Common myeloid progenitor, CD34-positive (primary cell): ENCODE measurements around the gene CRYL1.

Source experiments
- CTCF ChIA-PET: fragments of 350-600 bp; sonication (Branson Sonifier 250); formaldehyde crosslinking; loops from one replicate; lab custom pipeline; 2021; ENCODE audit warnings: antibody characterized with exemption; lab: Charles Lee
- POLR2A ChIA-PET: fragments of 350-600 bp; sonication (Branson Sonifier 250); formaldehyde crosslinking; loops from one replicate; lab custom pipeline; 2021; ENCODE audit warnings: antibody characterized with exemption; lab: Charles Lee
- DNase-seq, 3 donors: peaks; one replicate each; pipeline versions ENCODE4 v3.0.0 to v3.0.0-alpha.2; 2013
- H3K27ac ChIP-seq, 2 experiments: 1 replicate in 1 of 2; 2 replicates in 1 of 2; pipeline ENCODE4 v1.7.0; 2013; ENCODE audit warnings: inconsistent platforms in 2 of 2, low read length in 2 of 2, mild to moderate bottlenecking in 2 of 2, low read depth in 1 of 2, moderate library complexity in 1 of 2; ENCODE audit not compliant: severe bottlenecking in 2 of 2, insufficient read depth in 1 of 2, poor library complexity in 1 of 2
- H3K27me3 ChIP-seq, 5 experiments: replicated peaks in 2 of 5; 1 replicate in 3 of 5; 2 replicates in 2 of 5; pipeline versions ENCODE4 v1.6.1 to v1.7.0; 2013; ENCODE audit warnings: low read length in 4 of 5, mild to moderate bottlenecking in 2 of 5, moderate library complexity in 2 of 5, inconsistent platforms in 1 of 5; ENCODE audit not compliant: insufficient read depth in 5 of 5, control insufficient read depth in 4 of 5
- H3K36me3 ChIP-seq, 4 experiments: 1 replicate in 2 of 4; 2 replicates in 2 of 4; pipeline versions ENCODE4 v1.6.1 to v1.7.0; 2013; ENCODE audit warnings: low read length in 3 of 4, control low read depth in 1 of 4, mild to moderate bottlenecking in 1 of 4; ENCODE audit not compliant: control insufficient read depth in 4 of 4, insufficient read depth in 4 of 4
- H3K4me1 ChIP-seq, 4 experiments: 1 replicate in 3 of 4; 2 replicates in 1 of 4; pipeline versions ENCODE4 v1.6.1 to v1.7.1; 2013; ENCODE audit warnings: low read length in 3 of 4, mild to moderate bottlenecking in 3 of 4, control low read depth in 1 of 4, inconsistent platforms in 1 of 4, moderate library complexity in 1 of 4; ENCODE audit not compliant: control insufficient read depth in 4 of 4, insufficient read depth in 4 of 4; ENCODE audit errors: control extremely low read depth in 1 of 4
- H3K4me3 ChIP-seq, 7 experiments: 1 replicate in 4 of 7; 2 replicates in 3 of 7; pipeline versions ENCODE4 v1.5.1 to v1.7.0; 2013; ENCODE audit warnings: mild to moderate bottlenecking in 7 of 7, low read length in 6 of 7, moderate library complexity in 6 of 7, inconsistent platforms in 2 of 7, low read depth in 2 of 7, control low read depth in 1 of 7; ENCODE audit not compliant: insufficient read depth in 4 of 7, control insufficient read depth in 1 of 7; ENCODE audit errors: extremely low read depth in 1 of 7
- H3K9me3 ChIP-seq, 5 experiments: 1 replicate in 4 of 5; 2 replicates in 1 of 5; pipeline versions ENCODE4 v1.6.1 to v1.7.1; 2013; ENCODE audit warnings: low read length in 4 of 5, mild to moderate bottlenecking in 2 of 5, inconsistent platforms in 1 of 5, low read depth in 1 of 5, moderate library complexity in 1 of 5; ENCODE audit not compliant: control insufficient read depth in 4 of 5, insufficient read depth in 2 of 5; ENCODE audit errors: control extremely low read depth in 1 of 5
- WGBS: methylation state at CpG from one replicate; pipeline ENCODE4 v1.1.5; 2013; ENCODE audit not compliant: insufficient coverage; 5-methylcytosine and 5-hydroxymethylcytosine counted together

The CRYL1 gene

DNA sequence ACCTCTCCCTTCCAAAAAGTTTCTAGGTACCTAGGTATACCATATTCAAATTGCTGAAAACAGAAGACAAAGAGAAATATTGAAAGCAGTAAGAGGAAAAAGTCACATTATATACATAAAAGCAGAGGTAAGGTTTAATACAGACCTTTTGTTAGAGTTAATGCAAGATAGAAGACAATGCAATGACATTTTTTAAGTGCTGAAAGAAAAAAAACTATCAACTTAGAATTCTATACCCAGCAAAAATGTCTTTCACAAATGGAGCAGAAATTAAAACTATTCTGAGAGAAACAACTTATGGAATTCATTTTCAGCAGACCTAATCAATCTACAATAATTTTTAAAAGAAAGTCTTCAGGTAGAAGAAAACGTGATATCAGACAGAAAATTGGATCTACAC, 77.2 kb downstream of the CRYL1 start:
- CTCF ChIA-PET: interaction anchor here (0.7 kb wide), 1 partner anchor 14 kb away, joined by 3 read pairs; no protein-coding TSS in a partner anchor
- 100% methylated on average over 1 of the region's 1 CpG for WGBS

DNA sequence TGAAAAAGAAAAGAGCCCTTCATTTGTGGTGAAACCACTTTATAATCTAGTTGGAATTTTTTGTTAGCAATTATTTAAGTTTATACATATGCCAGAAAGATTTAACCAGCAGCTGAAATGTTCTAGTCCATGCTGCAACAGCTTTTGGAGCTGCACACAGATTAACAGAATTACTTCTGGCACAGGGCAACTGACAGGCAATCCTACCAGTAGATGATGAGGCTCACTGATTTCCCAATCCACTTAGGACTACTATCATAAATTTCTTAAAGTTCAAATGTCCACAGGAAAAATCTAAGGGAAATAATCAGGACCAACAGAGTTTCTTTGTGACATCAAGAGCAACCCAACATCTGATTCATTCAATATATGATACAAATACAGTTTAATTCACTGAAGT, 78.8 kb downstream of the CRYL1 start:
- peaks cover 0 to 6% (median under 1%) of the 10 kb centered on the region in 4 experiments for H3K36me3 ChIP-seq
- H3K4me3 ChIP-seq: no peak overlapping the region
- POLR2A ChIA-PET: no interaction called here
- no peak for DNase-seq
- CTCF ChIA-PET: no interaction called here
- H3K27me3 ChIP-seq: no peaks in the 10 kb centered on the region
- no peaks in the 10 kb centered on the region for H3K4me1 ChIP-seq
- peaks cover 7 to 40% (median 13%) of the 10 kb centered on the region in 5 experiments for H3K9me3 ChIP-seq
- no peak overlapping the region for H3K27ac ChIP-seq

More for the DNA sequence above, 77.2 kb downstream of the CRYL1 start:
- Histone ChIP-seq H3K4me1 (no peaks in the 10 kb centered on the region), H3K4me3 (no peak overlapping the region), H3K27me3 (no peaks in the 10 kb centered on the region), H3K27ac (no peak overlapping the region), H3K36me3 (peaks cover 0 to 6% (median under 1%) of the 10 kb centered on the region in 4 experiments), H3K9me3 (peaks cover 7 to 44% (median 15%) of the 10 kb centered on the region in 5 experiments)
- POLR2A ChIA-PET: no interaction called here
- DNase-seq: peak in 1 of 3 donors; percentile 17

DNA sequence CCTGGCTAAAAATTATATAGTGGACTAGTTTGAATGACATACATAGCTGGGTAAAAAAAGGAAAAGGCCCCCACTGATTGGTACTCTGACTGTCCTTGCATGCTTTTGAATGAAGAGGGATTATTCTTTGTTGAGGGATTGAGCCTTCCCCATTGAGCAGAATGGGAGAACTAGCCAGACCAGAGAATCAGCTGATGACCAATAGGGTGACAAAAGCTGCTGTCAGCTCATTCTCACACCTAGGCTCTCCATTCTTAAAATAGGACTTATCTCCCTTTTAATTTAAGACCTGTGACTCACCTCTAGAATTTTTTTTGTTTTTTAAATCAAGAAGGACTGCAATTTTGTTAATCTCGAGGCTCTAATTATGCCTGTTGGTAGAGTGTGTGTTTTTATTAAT, 79.3 kb downstream of the CRYL1 start:
- DNase-seq: no peak
- Histone ChIP-seq H3K27me3 (no peaks in the 10 kb centered on the region), H3K4me1 (no peaks in the 10 kb centered on the region), H3K36me3 (peaks cover 0 to 6% (median under 1%) of the 10 kb centered on the region in 4 experiments), H3K4me3 (no peak overlapping the region), H3K9me3 (peaks cover 7 to 40% (median 13%) of the 10 kb centered on the region in 5 experiments), H3K27ac (no peak overlapping the region)
- ChIA-PET POLR2A (no interaction called here), CTCF (interaction anchor here (1.5 kb wide), 1 partner anchor 46 kb away, joined by 3 read pairs; no protein-coding TSS in a partner anchor)
- no CpG with 5 or more reads among the region's 1 CpG for whole genome bisulfite sequencing

DNA sequence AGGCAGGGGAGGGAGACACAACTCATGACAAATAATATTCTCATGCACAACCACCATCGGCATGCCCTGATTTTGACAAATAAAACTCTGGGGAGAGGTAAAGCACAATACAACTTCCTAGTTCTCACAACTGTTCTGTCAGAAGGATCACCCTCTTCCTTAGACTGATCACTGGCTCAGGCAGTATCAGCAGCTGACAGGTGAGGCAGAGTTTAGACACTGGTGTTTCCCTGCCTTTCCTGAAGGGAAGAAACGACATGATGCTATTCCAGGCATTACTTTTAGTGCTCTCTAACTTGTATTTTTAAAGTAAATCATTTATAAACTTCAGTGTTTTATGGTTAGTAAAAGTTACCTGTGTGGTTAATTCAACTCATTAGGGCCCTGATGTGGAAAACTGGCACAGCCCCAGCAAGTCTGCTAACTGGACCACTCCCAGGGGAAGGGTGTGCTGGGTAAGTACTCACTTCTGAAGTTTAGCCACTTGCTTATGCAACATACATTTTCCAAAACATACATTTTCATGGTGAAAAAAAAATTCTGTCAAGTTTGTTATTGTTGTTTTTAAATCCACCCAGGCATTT, 82.8 kb downstream of the CRYL1 start:
- CTCF ChIA-PET: no interaction called here
- no CpG with 5 or more reads among the region's 2 CpGs for WGBS
- DNase-seq: no peak

DNA sequence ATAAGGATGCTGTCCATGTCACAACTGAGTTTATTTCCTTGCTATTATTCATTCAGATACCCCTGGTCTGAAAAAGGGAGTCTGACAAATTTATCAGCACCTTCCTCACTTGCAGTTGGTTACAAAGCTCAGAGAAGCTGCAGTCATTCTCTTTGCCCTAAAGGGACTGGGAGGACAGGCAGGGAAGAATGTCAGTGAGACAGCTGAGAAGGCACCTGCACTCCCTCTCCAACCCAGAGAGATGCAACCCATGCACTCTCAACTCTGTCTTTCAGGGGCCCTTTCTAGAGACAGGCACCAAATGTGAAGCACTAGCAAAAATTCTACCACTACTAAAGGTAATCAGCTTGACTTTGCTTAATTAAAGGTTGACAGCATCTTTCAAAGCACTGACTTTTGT, 83.3 kb downstream of the CRYL1 start:
- H3K36me3 ChIP-seq: peaks cover 0 to 6% (median 0%) of the 10 kb centered on the region in 4 experiments
- ChIA-PET POLR2A (interaction anchor here (0.6 kb wide), 1 partner anchor 15 kb away, joined by 3 read pairs; no protein-coding TSS in a partner anchor), CTCF (no interaction called here)

More for the DNA sequence above, 82.8 kb downstream of the CRYL1 start:
- Histone ChIP-seq H3K36me3 (peaks cover 0 to 6% (median 0%) of the 10 kb centered on the region in 4 experiments), H3K9me3 (peaks cover 1 to 21% (median 9%) of the 10 kb centered on the region in 5 experiments), H3K27ac (no peak overlapping the region), H3K4me3 (no peak overlapping the region), H3K27me3 (no peaks in the 10 kb centered on the region), H3K4me1 (no peaks in the 10 kb centered on the region)
- POLR2A ChIA-PET: no interaction called here

DNA sequence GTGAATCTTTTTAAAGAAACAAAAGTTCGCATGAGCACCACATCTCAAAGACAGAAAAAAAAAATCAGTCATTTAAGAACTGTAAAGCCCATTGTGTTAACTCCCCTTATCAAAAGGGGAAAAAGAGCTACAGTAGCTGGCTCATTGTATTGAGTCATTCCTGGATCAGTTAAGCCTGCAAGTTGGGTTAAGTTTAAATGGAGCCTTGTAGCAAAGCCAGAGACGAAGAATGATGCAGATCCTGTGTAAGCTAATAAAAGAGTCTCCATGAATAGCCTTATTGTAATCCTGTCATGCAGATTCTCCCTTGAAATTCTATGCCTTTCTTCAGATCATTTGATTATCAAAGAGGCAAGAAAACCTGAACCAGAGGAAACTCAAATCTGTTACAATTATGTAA, 83.8 kb downstream of the CRYL1 start:
- Histone ChIP-seq H3K27ac (no peak overlapping the region), H3K4me1 (no peaks in the 10 kb centered on the region), H3K36me3 (peaks cover 0 to 6% (median 0%) of the 10 kb centered on the region in 4 experiments), H3K9me3 (peaks cover 0 to 12% (median 5%) of the 10 kb centered on the region in 5 experiments), H3K27me3 (no peaks in the 10 kb centered on the region), H3K4me3 (no peak overlapping the region)
- ChIA-PET CTCF (no interaction called here), POLR2A (interaction anchor here (0.6 kb wide), 1 partner anchor 14 kb away, joined by 3 read pairs; no protein-coding TSS in a partner anchor)
- no peak for DNase-seq
- WGBS: 100% methylated on average over 1 of the region's 2 CpGs

More for the DNA sequence above, 83.3 kb downstream of the CRYL1 start:
- no peak for DNase-seq
- H3K4me3 ChIP-seq: no peak overlapping the region
- H3K9me3 ChIP-seq: peaks cover 1 to 16% (median 8%) of the 10 kb centered on the region in 5 experiments
- H3K4me1 ChIP-seq: no peaks in the 10 kb centered on the region
- H3K27ac ChIP-seq: no peak overlapping the region
- H3K27me3 ChIP-seq: no peaks in the 10 kb centered on the region

DNA sequence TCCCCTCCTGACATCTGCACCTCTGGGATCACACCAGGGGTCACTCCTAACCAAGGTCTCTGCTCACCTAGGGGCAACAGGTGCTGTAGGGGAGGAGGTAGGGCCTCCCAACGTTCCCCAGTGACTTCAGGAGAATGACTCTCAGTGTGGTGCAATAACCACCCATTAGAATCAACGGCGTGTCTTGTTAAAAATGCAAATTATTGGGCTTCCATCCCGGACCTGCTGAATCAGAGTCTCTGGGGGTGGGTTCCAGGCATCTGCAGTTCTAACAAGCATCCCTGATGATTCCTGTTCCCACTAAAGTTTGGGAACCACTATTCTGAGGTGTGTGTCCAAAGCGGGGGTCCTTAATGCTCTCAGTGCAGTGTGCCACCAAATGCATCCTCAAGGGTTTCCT, 84.6 kb downstream of the CRYL1 start:
- H3K36me3 ChIP-seq: peaks cover 0 to 4% (median 1%) of the 10 kb centered on the region in 4 experiments
- H3K4me1 ChIP-seq: no peaks in the 10 kb centered on the region
- WGBS: 98% methylated on average over 5 of the region's 5 CpGs
- POLR2A ChIA-PET: no interaction called here
- H3K4me3 ChIP-seq: no peak overlapping the region
- no peaks in the 10 kb centered on the region for H3K27me3 ChIP-seq
- H3K9me3 ChIP-seq: peaks cover 0 to 8% (median 4%) of the 10 kb centered on the region in 5 experiments
- H3K27ac ChIP-seq: no peak overlapping the region
- DNase-seq: no peak
- CTCF ChIA-PET: no interaction called here
